GM19023 (cell line): ENCODE data around the gene KLHL33.
"Not testable (repeated sequence)": the region's sequence is repeated elsewhere in the genome, so short reads cannot be mapped to it uniquely, and the experiment has no call there.

Experiments used
- ATAC-seq: cut with Tn5 transposase; IDR thresholded peaks from one replicate; pipeline ENCODE4 v1.9.1; 2021; ENCODE audit warnings: mild to moderate bottlenecking, moderate library complexity; ENCODE audit not compliant: unreplicated experiment

The KLHL33 gene

GRCh38 chr14:20454516-20455354, 18.8 kb upstream of the KLHL33 start, which contains the start of the genes APEX1 and OSGEP:
TSS of gene APEX1 (plus strand) at chr14:20455226. CDS start at chr14:20455646, 420 bp downstream.
TSS of gene OSGEP (minus strand) at chr14:20454812. CDS start at chr14:20454683, 129 bp downstream.
- ATAC-seq: peak; percentile 92

GRCh38 chr14:20452831-20453230, 16.9 kb upstream of the KLHL33 start:
- not testable (repeated sequence) for ATAC-seq

- no peak for ATAC-seq
Measured at GRCh38 chr14:20446889-20447288, 10.9 kb upstream of the KLHL33 start.

- not testable (repeated sequence) for ATAC-seq
Measured at GRCh38 chr14:20443650-20444049, 7.7 kb upstream of the KLHL33 start.

- ATAC-seq: no peak
Measured at GRCh38 chr14:20441461-20441860, 5.5 kb upstream of the KLHL33 start.

GRCh38 chr14:20440882-20441281, 4.9 kb upstream of the KLHL33 start:
- ATAC-seq: no peak

- no peak for ATAC-seq
Measured at GRCh38 chr14:20440465-20440864, 4.5 kb upstream of the KLHL33 start.

GRCh38 chr14:20438664-20439063, 2.7 kb upstream of the KLHL33 start:
- ATAC-seq: no peak

GRCh38 chr14:20436363-20436755, 393 bp upstream of the KLHL33 start:
- ATAC-seq: no peak

GRCh38 chr14:20434701-20435581, 1.0 kb downstream of the KLHL33 start:
- ATAC-seq: no peak

- ATAC-seq: no peak
Measured at GRCh38 chr14:20429801-20430669, 5.9 kb downstream of the KLHL33 start.

- no peak for ATAC-seq
Measured at GRCh38 chr14:20428802-20429201, 7.2 kb downstream of the KLHL33 start.

GRCh38 chr14:20428010-20428365, 8.0 kb downstream of the KLHL33 start:
- peak; percentile 40 for ATAC-seq

- peak; percentile 64 for ATAC-seq
Measured at GRCh38 chr14:20427231-20428009, 8.5 kb downstream of the KLHL33 start.

- ATAC-seq: no peak
Measured at GRCh38 chr14:20424851-20425250, 11.1 kb downstream of the KLHL33 start.

GRCh38 chr14:20422886-20423285, 13.1 kb downstream of the KLHL33 start:
- ATAC-seq: no peak

- ATAC-seq: no peak
Measured at GRCh38 chr14:20421267-20421666, 14.7 kb downstream of the KLHL33 start.

GRCh38 chr14:20419419-20419818, 16.5 kb downstream of the KLHL33 start:
- ATAC-seq: no peak

GRCh38 chr14:20418501-20418909, 17.5 kb downstream of the KLHL33 start:
- no peak for ATAC-seq
